Left renal cortex interstitium (tissue), 4 donors: ENCODE results near the gene GSK3A. TPM values are rescaled to one million over a fixed set of nuclear protein-coding genes. Genes with fewer than 3 reads are reported as not detected.
A peak's percentile ranks its signal among the peaks of the same experiment; 100 is the strongest.

ENCODE experiments used
- DNase-seq, 4 donors: peaks; one replicate each; pipeline ENCODE4 v3.0.0-alpha.2; 2013; ENCODE audit warnings: low read depth in 4 of 4, low spot score in 2 of 4, missing footprints in 1 of 4
- polyA plus RNA-seq, 4 donors: library from polyadenylated mRNA; unstranded; fragments of 120-200 nt; gene quantifications; one replicate each; pipeline ENCODE4 v1.2.1, GENCODE V29; 2013; ENCODE audit not compliant: insufficient read length in 4 of 4

GSK3A gene
- polyA plus RNA-seq, 4 donors: 66.0 to 89.0 (median 73.6) TPM

DNA sequence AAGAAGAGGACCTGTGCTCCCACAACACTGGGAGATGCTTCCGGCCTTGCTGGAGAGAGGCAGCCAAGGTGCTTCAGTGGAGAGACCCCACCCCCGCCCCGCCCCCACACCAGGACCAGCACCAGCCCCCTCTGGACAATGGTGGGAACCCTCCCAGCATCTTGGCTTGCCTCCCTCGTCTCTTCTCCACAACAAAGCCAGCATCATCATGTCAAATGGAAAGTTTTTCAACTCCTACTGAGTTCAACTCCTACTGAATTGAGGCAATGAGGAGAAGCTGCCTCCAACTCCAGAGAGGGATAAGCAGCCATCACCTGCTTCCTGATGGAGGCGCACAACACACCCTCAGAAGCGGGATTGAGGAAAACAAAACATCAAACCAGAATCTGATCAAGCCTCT, 37.7 kb downstream of the GSK3A start:
- DNase-seq: no peak

DNA sequence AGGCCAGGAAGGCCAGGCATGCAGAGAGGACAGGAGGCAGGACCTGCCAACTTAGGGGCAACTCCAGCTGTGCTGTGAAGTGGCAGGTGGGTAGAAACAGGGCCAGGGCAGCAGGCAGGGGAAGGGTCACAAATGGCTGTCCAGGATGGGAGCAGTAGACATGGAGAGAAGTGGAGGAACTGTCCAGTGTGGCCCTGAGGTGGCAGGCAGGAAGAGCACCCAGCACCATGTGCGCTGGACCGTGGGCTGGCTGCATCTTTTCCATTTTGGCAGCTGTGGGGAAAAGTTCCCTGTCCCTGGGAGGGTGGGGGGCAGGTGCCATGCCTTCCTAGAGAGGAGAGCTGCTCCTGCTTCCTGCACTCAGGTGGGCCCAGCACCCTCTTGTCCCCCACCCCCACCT, 38.7 kb downstream of the GSK3A start:
- no peak for DNase-seq

GRCh38 chr19:42202290-42202880, 40.0 kb downstream of the GSK3A start:
- no peak for DNase-seq

DNA sequence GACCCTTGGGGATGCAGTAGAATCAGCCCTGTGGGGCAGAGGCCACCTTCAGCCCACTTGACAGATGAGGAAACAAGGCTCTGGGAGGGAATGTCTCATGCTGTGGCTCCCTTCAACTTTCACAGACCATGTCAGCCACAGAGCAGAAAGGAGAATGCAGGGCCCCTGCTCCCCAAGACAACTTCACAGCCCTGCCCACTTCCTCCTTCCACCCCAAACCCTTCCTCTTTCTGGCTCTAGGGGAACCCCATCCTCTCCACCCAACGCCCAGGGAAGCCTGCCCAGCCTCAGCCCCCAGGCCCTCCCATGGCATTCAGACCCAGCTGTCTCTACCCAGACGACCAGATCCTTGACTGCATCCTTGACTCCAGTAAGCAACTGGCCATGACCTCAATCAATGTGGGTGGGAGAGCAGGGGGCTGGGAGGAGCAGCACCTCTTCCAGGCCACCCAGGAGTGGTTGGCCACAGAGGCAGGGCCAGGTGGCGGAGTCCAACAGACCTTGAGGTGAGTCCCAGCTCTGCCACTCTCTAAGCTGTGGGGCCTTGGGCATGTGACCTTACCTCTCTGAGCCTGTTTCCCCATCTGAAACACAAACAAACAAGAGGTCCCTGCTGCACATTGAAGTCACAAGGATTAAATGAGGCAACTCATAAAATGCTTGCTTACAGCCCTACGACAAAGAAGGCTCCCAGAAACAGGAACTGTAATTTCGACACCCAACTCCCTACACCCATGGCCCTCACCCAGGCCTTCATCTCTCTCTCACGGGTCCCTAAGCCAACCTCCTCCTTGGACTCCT, 40.7 kb downstream of the GSK3A start:
- no peak for DNase-seq

DNA sequence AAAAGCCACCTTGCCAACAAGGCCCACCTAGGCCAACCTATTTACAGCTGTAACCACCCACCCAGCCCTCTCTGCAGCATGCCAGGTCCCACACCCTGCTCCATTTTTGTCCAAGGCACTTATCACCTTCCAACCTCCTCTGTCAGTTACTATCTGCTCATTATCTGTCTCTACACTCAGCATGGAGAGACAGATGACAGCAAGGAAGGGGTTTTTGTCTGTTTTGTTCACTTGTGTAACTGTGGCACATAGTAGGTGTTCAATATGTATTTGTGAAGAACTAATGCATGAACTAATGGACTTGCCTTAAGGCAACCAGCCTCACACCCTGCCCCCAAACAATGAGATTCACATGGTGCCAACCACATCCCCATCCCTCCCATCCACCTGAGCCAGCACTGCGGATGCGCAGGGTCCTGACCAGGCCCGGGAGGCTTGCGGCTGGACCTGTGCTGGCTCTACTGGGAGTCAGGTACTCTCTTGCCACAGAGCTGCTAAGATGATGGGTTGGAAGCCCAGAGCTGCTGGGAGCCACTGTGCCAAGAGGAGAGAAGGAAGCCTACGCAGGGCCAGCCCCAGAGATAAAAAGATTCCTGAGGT, 42.2 kb downstream of the GSK3A start:
- DNase-seq: no peak

- DNase-seq: no peak
Observed at GRCh38 chr19:42199440-42200115, 42.8 kb downstream of the GSK3A start.

DNA sequence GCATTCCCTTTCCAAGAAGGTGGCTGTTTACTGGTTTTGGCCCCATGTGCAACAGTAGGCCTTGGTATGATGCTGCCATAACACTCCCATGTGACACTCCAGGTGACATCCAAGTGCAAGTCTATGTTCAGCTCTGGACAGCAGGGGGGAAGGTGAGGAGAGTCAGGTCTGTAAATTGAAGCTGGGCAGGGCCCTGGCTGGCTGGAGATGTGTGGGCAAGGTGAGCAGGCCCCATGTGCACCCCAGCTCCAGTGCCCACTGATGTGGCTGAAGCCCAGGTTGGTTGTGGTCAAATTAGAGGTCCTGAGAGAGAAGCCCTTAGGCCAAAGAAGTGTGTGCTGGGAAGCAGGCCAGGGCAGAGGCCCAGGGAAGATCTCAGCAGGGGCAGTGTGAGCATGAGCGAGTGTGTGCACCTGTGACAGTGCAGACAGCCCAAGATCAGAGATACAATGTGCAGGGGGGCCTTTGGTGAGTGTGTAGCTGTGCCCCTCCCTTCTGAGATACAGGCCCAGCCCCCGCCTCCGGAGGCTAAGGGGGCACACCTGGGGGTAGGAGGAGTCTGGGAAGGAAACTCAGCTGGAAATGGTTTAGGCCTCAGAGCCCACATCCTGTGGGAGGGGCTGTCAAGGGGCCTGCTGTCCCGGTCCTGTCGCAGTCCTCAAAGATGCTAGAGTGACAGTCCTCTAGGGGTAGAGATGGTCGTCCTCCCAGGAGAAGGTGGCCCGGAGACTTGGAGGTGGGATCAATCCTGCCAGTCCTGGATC, 43.5 kb downstream of the GSK3A start:
- DNase-seq: no peak

- DNase-seq: no peak
Observed at GRCh38 chr19:42197375-42197817, 45.0 kb downstream of the GSK3A start.

GRCh38 chr19:42196011-42197001, 46.1 kb downstream of the GSK3A start:
- DNase-seq: no peak

DNA sequence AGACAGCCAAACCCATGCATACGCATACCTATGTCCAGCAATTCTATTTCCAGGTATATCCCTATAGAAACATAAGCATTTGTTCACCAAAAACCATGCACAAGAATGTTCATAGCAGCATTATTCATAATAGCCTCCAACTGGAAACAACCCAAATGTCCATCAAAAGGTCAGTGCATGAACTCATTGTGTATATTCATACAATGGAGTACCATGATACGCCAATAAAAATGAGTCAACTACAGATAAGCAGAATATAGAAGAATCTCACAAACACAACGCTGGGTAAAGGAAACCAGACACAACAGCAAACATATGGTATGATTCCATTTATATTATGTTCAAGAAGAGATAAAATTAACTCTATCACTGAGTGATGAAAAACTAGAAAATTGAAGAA, 48.7 kb downstream of the GSK3A start:
- no peak for DNase-seq

DNA sequence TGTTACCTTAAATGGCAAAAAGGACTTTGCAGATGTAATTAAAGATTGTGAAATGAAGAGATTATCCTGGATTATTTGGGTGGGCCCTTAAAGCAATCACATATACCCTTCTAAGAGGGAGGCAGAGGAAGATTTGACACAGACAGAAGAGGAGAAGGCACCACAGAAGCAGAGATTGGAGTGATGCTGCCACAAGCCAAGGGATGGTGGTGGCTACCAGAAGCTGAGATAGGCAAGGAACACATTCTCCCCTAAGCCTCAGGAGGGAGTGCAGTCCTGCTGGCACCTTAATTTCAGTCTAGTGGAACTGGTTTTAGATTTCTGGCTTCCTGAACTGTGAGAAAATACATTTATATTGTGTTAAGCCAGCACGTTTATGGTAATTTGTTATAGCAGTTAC, 49.1 kb downstream of the GSK3A start:
- no peak for DNase-seq

DNA sequence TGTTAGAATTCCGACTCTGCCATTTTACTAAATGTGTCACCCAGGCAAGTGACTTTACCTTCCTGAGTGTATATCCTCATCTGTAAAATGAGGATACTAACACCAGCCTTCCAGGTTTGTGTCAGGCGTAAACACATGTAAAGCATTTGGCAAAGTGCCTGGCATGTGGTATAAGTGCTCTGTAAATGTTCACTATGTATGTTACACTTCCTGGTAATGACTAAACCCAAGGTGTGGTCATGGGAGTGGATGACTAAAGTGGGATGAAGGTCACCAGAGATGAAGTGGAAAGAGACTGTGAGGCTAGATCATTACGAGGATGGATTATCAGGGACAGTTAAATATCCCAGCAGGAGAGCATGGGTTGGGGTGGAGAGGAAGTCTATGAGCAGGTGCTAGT, 50.5 kb downstream of the GSK3A start:
- DNase-seq: no peak

GRCh38 chr19:42191330-42191729, 51.1 kb downstream of the GSK3A start:
- DNase-seq: no peak

DNA sequence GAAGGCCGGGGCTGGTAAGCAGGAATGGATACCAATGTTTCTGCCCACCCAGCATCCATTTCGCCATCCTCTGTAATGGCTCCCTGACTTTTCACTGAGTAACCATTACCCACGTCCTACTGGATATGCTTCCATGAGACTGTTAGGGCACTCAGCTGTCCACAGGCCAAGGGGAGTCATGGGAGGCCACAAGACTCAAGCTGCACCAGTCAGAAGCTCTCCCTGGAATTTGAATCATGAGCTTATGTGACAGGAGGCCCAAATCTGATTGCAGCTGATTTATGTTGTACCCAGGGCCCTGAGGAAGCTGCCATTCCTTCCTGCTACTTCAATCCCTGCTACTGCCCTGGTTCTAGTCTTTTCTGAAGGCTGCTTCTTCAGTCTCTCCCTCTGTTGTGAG, 53.3 kb downstream of the GSK3A start:
- no peak for DNase-seq

DNA sequence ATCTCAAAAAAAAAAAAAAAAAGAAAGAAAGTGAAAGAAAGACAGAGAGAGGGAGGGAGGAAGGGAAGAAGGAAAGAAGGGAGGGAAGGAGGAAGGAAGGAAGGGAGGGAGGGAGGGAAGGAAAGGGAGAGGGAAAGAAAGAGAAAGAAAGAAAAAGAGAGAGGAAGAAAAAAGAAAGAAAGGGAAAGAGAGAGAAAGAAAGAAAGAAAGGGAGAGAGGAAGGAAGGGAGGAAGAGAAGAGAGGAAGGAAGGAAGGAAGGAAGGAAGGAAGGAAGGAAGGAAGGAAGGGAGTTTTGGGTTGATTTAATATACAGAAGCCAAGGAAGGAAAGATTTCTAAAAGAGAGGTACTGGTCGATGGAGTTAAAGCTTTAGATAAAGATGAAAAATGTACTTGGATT, 53.7 kb downstream of the GSK3A start:
- no peak for DNase-seq

DNA sequence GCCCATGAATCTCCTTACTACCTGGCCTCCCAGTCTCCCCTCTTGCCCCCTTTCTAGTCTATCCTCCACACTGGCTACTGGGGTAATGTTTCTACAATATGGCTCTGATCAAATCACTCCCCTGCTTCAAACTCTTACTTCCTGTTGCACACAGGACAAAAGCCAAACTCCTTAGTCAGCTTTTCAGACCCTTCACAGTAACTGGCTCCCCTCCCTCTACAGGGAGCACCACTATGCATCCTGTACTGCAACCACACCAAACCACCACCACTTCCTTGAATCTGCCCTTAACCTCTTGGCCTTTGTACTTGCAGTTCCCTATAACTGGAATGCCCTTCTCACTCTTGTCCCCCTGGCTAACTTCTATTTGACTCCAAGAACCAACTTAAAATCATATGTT, 57.1 kb downstream of the GSK3A start:
- no peak for DNase-seq

GRCh38 chr19:42184401-42184861, 58.0 kb downstream of the GSK3A start:
- DNase-seq: peak in 2 of 4 donors; percentile 39 to 44
